ENCODE measurements around the gene TSPAN14. TPM values are rescaled to one million over a fixed set of nuclear protein-coding genes. Genes with fewer than 3 reads are reported as not detected.
A peak's percentile ranks its signal among the peaks of the same experiment; 100 is the strongest.

TSPAN14 gene
- total and polyA plus RNA-seq, 12 donors, result 13.1 to 112 (median 45.5) TPM

DNA sequence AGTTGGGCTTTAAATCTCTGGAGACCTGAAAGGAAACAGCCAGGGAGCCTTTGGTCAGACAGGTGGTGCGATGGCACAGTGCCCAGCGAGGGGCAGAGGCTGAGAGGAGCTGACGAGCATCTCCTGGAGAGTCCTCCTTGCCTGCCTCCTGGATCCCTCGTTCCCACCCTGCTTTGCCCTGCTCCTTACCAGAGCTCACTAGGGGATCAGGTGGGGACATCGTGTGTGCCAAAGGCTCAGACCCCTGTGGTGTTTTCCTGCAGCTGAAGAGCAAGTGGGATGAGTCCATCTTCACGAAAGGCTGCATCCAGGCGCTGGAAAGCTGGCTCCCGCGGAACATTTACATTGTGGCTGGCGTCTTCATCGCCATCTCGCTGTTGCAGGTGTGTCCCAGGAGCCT lies 61.8 kb downstream of the TSPAN14 start:
- H3K27ac ChIP-seq, result peak overlapping the region in 1 of 5 donors; percentile 79
- no peaks in the 10 kb centered on the region for H3K27me3 ChIP-seq
- no peaks in the 10 kb centered on the region for H3K9me3 ChIP-seq (replicated peaks in 1 of 3)
- 95 to 98% (median 96%) methylated on average over 12 of the region's 12 CpGs for WGBS, 4 donors
- H3K4me3 ChIP-seq, result no peak overlapping the region
- TF ChIP-seq, protein P1, sequence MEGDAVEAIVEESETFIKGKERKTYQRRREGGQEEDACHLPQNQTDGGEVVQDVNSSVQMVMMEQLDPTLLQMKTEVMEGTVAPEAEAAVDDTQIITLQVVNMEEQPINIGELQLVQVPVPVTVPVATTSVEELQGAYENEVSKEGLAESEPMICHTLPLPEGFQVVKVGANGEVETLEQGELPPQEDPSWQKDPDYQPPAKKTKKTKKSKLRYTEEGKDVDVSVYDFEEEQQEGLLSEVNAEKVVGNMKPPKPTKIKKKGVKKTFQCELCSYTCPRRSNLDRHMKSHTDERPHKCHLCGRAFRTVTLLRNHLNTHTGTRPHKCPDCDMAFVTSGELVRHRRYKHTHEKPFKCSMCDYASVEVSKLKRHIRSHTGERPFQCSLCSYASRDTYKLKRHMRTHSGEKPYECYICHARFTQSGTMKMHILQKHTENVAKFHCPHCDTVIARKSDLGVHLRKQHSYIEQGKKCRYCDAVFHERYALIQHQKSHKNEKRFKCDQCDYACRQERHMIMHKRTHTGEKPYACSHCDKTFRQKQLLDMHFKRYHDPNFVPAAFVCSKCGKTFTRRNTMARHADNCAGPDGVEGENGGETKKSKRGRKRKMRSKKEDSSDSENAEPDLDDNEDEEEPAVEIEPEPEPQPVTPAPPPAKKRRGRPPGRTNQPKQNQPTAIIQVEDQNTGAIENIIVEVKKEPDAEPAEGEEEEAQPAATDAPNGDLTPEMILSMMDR (IDR thresholded peaks at IDR 0.05), result no peak
- no peak for TF ChIP-seq POLR2A (IDR thresholded peaks at IDR 0.05)
- peak in 1 of 7 donors; percentile 44 for DNase-seq
- peaks cover 6 to 24% of the 10 kb centered on the region in 2 donors for H3K4me1 ChIP-seq (replicated peaks in 1 of 2)
- peaks cover 0 to 60% of the 10 kb centered on the region in 2 donors for H3K36me3 ChIP-seq (replicated peaks in 1 of 2)
- intact Hi-C loops (cut with DNase I), result no loop called here

DNA sequence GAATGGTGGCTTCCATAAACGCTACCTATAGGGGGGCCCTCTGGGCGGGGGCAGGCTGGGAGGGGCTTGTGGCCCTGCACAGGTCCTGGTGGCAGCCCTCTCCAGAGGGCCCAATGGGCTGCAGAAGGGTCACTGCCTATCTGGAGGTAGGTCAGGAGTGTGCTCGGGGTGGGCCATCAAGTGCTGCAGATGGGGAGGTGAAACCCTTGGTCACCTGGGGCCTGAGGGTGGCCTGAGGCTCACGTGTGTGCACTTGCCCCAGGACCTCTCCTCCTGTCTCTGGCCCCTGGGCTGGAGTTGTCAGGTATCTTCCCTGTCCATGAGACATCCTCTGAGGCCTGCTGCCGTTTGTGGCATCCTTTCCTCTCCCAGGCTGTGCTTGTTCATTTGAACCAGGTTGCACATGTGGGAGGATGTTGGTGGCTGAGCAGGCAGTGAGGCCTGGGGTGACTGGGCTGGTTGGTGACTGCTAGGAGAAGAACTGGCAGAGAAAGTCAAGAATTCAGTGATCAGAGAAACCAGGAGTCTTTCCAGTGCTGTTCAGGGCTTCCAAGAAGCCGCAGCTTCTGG lies 62.5 kb downstream of the TSPAN14 start:
- H3K9me3 ChIP-seq (replicated peaks in 1 of 3), result no peaks in the 10 kb centered on the region
- no peak for TF ChIP-seq POLR2A (IDR thresholded peaks at IDR 0.05)
- TF ChIP-seq, protein P1 (IDR thresholded peaks at IDR 0.05), result no peak
- H3K27ac ChIP-seq, result peak overlapping the region in 2 of 5 donors; percentile 74 to 79
- no peak overlapping the region for H3K4me3 ChIP-seq
- intact Hi-C loops (cut with DNase I), result no loop called here
- H3K27me3 ChIP-seq, result no peaks in the 10 kb centered on the region
- peaks cover 6 to 24% of the 10 kb centered on the region in 2 donors for H3K4me1 ChIP-seq (replicated peaks in 1 of 2)
- WGBS, 4 donors, result 87 to 90% (median 87%) methylated on average over 4 to 6 of the region's 6 CpGs
- H3K36me3 ChIP-seq (replicated peaks in 1 of 2), result peaks cover 0 to 60% of the 10 kb centered on the region in 2 donors
- peak in 1 of 7 donors; percentile 45 for DNase-seq

DNA sequence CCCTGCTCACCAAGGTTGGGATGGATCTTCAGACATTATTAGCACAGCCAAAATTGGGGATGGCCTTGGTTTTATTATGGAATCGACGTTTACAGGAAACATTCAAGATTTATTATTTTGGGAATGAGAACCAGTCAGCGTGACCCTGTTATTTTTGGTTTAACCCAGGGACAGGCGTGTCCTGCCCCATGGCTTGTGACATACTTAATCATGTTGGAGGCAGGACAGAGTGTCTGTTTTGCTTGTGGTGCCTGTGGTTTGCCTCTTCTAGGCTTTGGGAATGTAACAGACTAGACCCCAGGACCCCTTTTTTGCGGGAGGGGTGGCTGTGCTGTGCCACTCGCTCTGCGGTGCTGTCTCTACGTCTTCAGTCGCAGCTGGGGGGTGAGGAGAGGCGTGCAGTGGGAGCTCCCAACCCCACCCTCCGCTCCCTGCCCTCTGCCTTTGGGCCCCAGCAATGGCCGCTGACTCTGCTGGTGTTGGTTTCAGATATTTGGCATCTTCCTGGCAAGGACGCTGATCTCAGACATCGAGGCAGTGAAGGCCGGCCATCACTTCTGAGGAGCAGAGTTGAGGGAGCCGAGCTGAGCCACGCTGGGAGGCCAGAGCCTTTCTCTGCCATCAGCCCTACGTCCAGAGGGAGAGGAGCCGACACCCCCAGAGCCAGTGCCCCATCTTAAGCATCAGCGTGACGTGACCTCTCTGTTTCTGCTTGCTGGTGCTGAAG lies 63.5 kb downstream of the TSPAN14 start:
- intact Hi-C loops (cut with DNase I), result no loop called here
- no peaks in the 10 kb centered on the region for H3K9me3 ChIP-seq (replicated peaks in 1 of 3)

More for the DNA sequence above, 63.5 kb downstream of the TSPAN14 start:
- peaks cover 6 to 24% of the 10 kb centered on the region in 2 donors for H3K4me1 ChIP-seq (replicated peaks in 1 of 2)
- DNase-seq, result peak in 4 of 7 donors; percentile 45 to 54 (median 52)
- H3K27me3 ChIP-seq, result no peaks in the 10 kb centered on the region
- TF ChIP-seq, protein P1 (IDR thresholded peaks at IDR 0.05), result no peak
- TF ChIP-seq POLR2A (IDR thresholded peaks at IDR 0.05), result no peak
- 59 to 80% (median 75%) methylated on average over 8 to 21 of the region's 21 CpGs for WGBS, 4 donors
- peak overlapping the region in 2 of 5 donors; percentile 74 to 79 for H3K27ac ChIP-seq
- peaks cover 0 to 51% of the 10 kb centered on the region in 2 donors for H3K36me3 ChIP-seq (replicated peaks in 1 of 2)
- H3K4me3 ChIP-seq, result no peak overlapping the region

All from adrenal gland (tissue), 12 donors.